GM23248 (cell line): ENCODE data around the gene FGF22. TPM values are rescaled to one million over a fixed set of nuclear protein-coding genes. Genes with fewer than 3 reads are reported as not detected.

Experiments used
- DNase-seq: peaks from one replicate; pipeline ENCODE4 v3.0.0-alpha.2; 2015
- H2AFZ ChIP-seq: fragments of 200-600 bp; sonication (generic); 2 replicates; pipeline ENCODE4 v1.6.1; 2016; ENCODE audit warnings: antibody characterized with exemption
- H3F3A ChIP-seq: fragments of 200-600 bp; sonication (generic); 2 replicates; pipeline ENCODE4 v1.6.1; 2016; ENCODE audit warnings: mild to moderate bottlenecking, antibody characterized with exemption, mixed run types; ENCODE audit not compliant: insufficient read depth
- H3K27ac ChIP-seq: fragments of 200-600 bp; sonication (generic); 2 replicates; pipeline ENCODE4 v1.5.1; 2016; ENCODE audit warnings: mild to moderate bottlenecking
- H3K27me3 ChIP-seq: fragments of 200-600 bp; sonication (generic); replicated peaks from 2 replicates; pipeline ENCODE4 v1.6.1; 2016; ENCODE audit warnings: mild to moderate bottlenecking; ENCODE audit not compliant: insufficient read depth
- H3K36me3 ChIP-seq: fragments of 200-600 bp; sonication (generic); 2 replicates; pipeline ENCODE4 v1.6.1; 2016; ENCODE audit warnings: low read depth, mild to moderate bottlenecking
- H3K4me1 ChIP-seq: fragments of 200-600 bp; sonication (generic); 2 replicates; pipeline ENCODE4 v1.6.1; 2016; ENCODE audit warnings: mild to moderate bottlenecking; ENCODE audit not compliant: insufficient read depth
- H3K4me2 ChIP-seq: fragments of 200-600 bp; sonication (generic); one replicate; pipeline ENCODE4 v1.6.1; 2016; ENCODE audit warnings: mild to moderate bottlenecking; ENCODE audit not compliant: unreplicated experiment
- H3K4me3 ChIP-seq: fragments of 200-600 bp; sonication (generic); 2 replicates; pipeline ENCODE4 v1.5.1; 2016; ENCODE audit warnings: mild to moderate bottlenecking
- H3K79me2 ChIP-seq: fragments of 200-600 bp; sonication (generic); 2 replicates; pipeline ENCODE4 v1.6.1; 2016; ENCODE audit warnings: mild to moderate bottlenecking; ENCODE audit not compliant: insufficient read depth
- H3K9ac ChIP-seq: fragments of 200-600 bp; sonication (generic); 2 replicates; pipeline ENCODE4 v1.6.1; 2016; ENCODE audit warnings: mild to moderate bottlenecking
- H3K9me2 ChIP-seq: fragments of 200-600 bp; sonication (generic); 2 replicates; pipeline ENCODE4 v1.6.1; 2016; ENCODE audit warnings: mixed run types, mild to moderate bottlenecking, moderate library complexity; ENCODE audit not compliant: insufficient read depth
- H3K9me3 ChIP-seq: fragments of 200-600 bp; sonication (generic); one replicate; pipeline ENCODE4 v1.6.1; 2017; ENCODE audit warnings: low read depth
- H4K20me1 ChIP-seq: fragments of 200-600 bp; sonication (generic); 2 replicates; pipeline ENCODE4 v1.6.0; 2016; ENCODE audit not compliant: insufficient read depth
- EZH2 ChIP-seq: fragments of 200-600 bp; sonication (generic); IDR thresholded peaks from 2 replicates; pipeline ENCODE4 v1.6.1; 2018; ENCODE audit warnings: antibody characterized with exemption, mild to moderate bottlenecking; ENCODE audit not compliant: insufficient read depth, poor library complexity, severe bottlenecking
- EZH2phosphoT487 ChIP-seq: fragments of 200-600 bp; sonication (generic); IDR thresholded peaks from 2 replicates; pipeline ENCODE4 v1.6.1; 2018; ENCODE audit warnings: antibody characterized with exemption, moderate library complexity, mild to moderate bottlenecking, low read depth; ENCODE audit not compliant: insufficient read depth
- WGBS, 2 experiments: methylation state at CpG; one replicate each; pipeline ENCODE4 v1.1.6; 2015 to 2017; ENCODE audit warnings: low lambda C conversion rate in 2 of 2, low coverage in 1 of 2; ENCODE audit errors: missing lambda C conversion rate in 2 of 2; 5-methylcytosine and 5-hydroxymethylcytosine counted together
- in situ Hi-C: fragments of 300-500 bp; cut with MboI; formaldehyde crosslinking; loops from 2 replicates; pipeline ENCODE4 v1.15.0; 2020
- polyA plus RNA-seq: library from polyadenylated mRNA; unstranded; fragments of >200 nt; fragmentation: Nextera tagmentation; extraction: Ambion mirVana; gene quantifications from 2 replicates; pipeline ENCODE4 v1.2.1, GENCODE V29; 2016
- total RNA-seq: library from RNA; depleted of rRNA; stranded (reverse); fragments of >200 nt; shearing (Covaris generic); gene quantifications from 2 replicates; pipeline ENCODE4 v1.2.3, GENCODE V29; 2014; rRNA removed

Gene FGF22
- total RNA-seq, result 0.13 and 1.2 TPM in 2 replicates
- not detected in 2 replicates for polyA plus RNA-seq

- no peaks in the 10 kb centered on the region for H3K36me3 ChIP-seq
- H3K9ac ChIP-seq, result peak within 1 kb of the TSS; percentile 65
- H3K27ac ChIP-seq, result no peak within 1 kb of the TSS
- H2AFZ ChIP-seq, result peak within 1 kb of the TSS; percentile 79
- H4K20me1 ChIP-seq, result no peaks in the 10 kb centered on the region
- in situ Hi-C loops, result no loop called here
- WGBS, 2 experiments, result 7 to 13% methylated on average over 31 to 105 of the region's 109 CpGs
- H3K27me3 ChIP-seq, result no peaks in the 10 kb centered on the region
- H3K79me2 ChIP-seq, result peaks cover 6% of the 10 kb centered on the region; the same call in 1 of the 2 replicates
- peak within 1 kb of the TSS; percentile 68 for H3K4me3 ChIP-seq
- H3F3A ChIP-seq, result no peaks in the 10 kb centered on the region
- H3K9me2 ChIP-seq, result no peaks in the 10 kb centered on the region
- peak within 1 kb of the TSS; percentile 91 for H3K4me2 ChIP-seq
- no peaks in the 10 kb centered on the region for H3K9me3 ChIP-seq
- H3K4me1 ChIP-seq, result no peaks in the 10 kb centered on the region
- peak; percentile 96 for DNase-seq
- TF ChIP-seq EZH2, result no peak
Observed at GRCh38 chr19:639253-640160, at the start of gene FGF22. TSS of gene FGF22 (plus strand) at chr19:639879. CDS start at chr19:639926, 47 bp downstream.

DNA sequence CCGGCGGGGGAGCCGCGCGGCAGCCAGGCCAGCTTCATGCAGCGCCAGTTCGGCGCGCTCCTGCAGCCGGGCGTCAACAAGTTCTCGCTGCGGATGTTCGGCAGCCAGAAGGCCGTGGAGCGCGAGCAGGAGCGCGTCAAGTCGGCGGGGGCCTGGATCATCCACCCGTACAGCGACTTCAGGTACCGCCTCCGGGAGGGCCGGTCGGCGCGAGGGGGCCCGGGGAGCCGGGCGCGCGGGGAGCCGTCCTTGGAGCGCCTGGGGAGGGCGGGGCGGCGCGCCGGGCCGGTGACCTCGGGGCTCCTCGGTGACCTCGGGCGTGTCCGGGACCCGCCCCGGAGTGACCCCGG lies 49.3 kb upstream of the FGF22 start:
- in situ Hi-C loops, result no loop called here

GRCh38 chr19:590750-591098 lies 49.0 kb upstream of the FGF22 start:
- H3K9ac ChIP-seq, result no peak overlapping the region
- 4% methylated on average over 7 to 37 of the region's 41 CpGs for WGBS, 2 experiments
- H3K4me2 ChIP-seq, result no peak overlapping the region
- TF ChIP-seq EZH2phosphoT487, result no peak
- no peak for TF ChIP-seq EZH2
- no peak for DNase-seq
- no peaks in the 10 kb centered on the region for H3K36me3 ChIP-seq
- 0 out of 2 replicates have a peak, but pooled peaks cover 7% of the 10 kb centered on the region for H3F3A ChIP-seq
- in situ Hi-C loops, result no loop called here
- no peaks in the 10 kb centered on the region; the same call in 1 of the 2 replicates for H3K27me3 ChIP-seq
- no peaks in the 10 kb centered on the region for H3K9me3 ChIP-seq
- no peaks in the 10 kb centered on the region for H3K9me2 ChIP-seq
- no peak overlapping the region for H3K27ac ChIP-seq
- H4K20me1 ChIP-seq, result no peaks in the 10 kb centered on the region
- H3K79me2 ChIP-seq, result no peaks in the 10 kb centered on the region
- peak overlapping the region; percentile 51 for H3K4me3 ChIP-seq
- H3K4me1 ChIP-seq, result peaks cover 9% of the 10 kb centered on the region
- no peak overlapping the region for H2AFZ ChIP-seq

More for the DNA sequence above, 49.3 kb upstream of the FGF22 start:
- H3K9me3 ChIP-seq, result no peaks in the 10 kb centered on the region
- no peaks in the 10 kb centered on the region for H3K36me3 ChIP-seq
- H3K4me2 ChIP-seq, result no peak overlapping the region
- H3K79me2 ChIP-seq, result no peaks in the 10 kb centered on the region
- no peak overlapping the region for H3K27ac ChIP-seq
- H3K27me3 ChIP-seq, result no peaks in the 10 kb centered on the region; the same call in 1 of the 2 replicates
- WGBS, 2 experiments, result 1 to 2% methylated on average over 17 to 35 of the region's 50 CpGs
- no peaks in the 10 kb centered on the region for H3K9me2 ChIP-seq
- peak overlapping the region; percentile 51 for H3K4me3 ChIP-seq
- H3K4me1 ChIP-seq, result peaks cover 9% of the 10 kb centered on the region
- peak; percentile 65 for DNase-seq
- H2AFZ ChIP-seq, result no peak overlapping the region
- H3K9ac ChIP-seq, result no peak overlapping the region
- TF ChIP-seq EZH2phosphoT487, result no peak
- TF ChIP-seq EZH2, result no peak
- 0 out of 2 replicates have a peak, but pooled peaks cover 7% of the 10 kb centered on the region for H3F3A ChIP-seq
- H4K20me1 ChIP-seq, result no peaks in the 10 kb centered on the region

GRCh38 chr19:591099-591958 lies 48.4 kb upstream of the FGF22 start:
- Histone ChIP-seq H3K27me3 (no peaks in the 10 kb centered on the region; the same call in 1 of the 2 replicates), H3K79me2 (no peaks in the 10 kb centered on the region), H3K9me3 (no peaks in the 10 kb centered on the region), H3K4me1 (peaks cover 9% of the 10 kb centered on the region), H3K9ac (no peak overlapping the region), H3K9me2 (no peaks in the 10 kb centered on the region), H3K4me2 (no peak overlapping the region), H3F3A (0 out of 2 replicates have a peak, but pooled peaks cover 5% of the 10 kb centered on the region), H2AFZ (no peak overlapping the region), H3K27ac (no peak overlapping the region), H3K36me3 (no peaks in the 10 kb centered on the region), H3K4me3 (no peak overlapping the region), H4K20me1 (no peaks in the 10 kb centered on the region)
- DNase-seq, result peak; percentile 62
- in situ Hi-C loops, result no loop called here
- WGBS, 2 experiments, result 29 to 31% methylated on average over 48 to 75 of the region's 75 CpGs
- TF ChIP-seq EZH2phosphoT487, result no peak
- TF ChIP-seq EZH2, result no peak
